Erythroblast (primary cell): Measurements from ENCODE around the gene FNDC3A.
A peak's percentile ranks its signal among the peaks of the same experiment; 100 is the strongest.

Experiments
- DNase-seq, 2 experiments: peaks; one replicate each; lab custom pipeline; 2025; lab: John Stamatoyannopoulos, UW
- GATA1 ChIP-seq: IDR thresholded peaks from 2 replicates; pipeline ENCODE4 v1.6.1; 2011; ENCODE audit warnings: low read depth, mild to moderate bottlenecking, control low read depth, low read length, moderate library complexity
- POLR2A ChIP-seq: IDR thresholded peaks from 2 replicates; pipeline ENCODE4 v1.6.1; 2011; ENCODE audit warnings: mild to moderate bottlenecking, low read length

Gene FNDC3A

GRCh38 chr13:49071341-49071937 lies 95.7 kb downstream of the FNDC3A start:
- no peak for TF ChIP-seq POLR2A
- TF ChIP-seq GATA1: no peak

GRCh38 chr13:49082653-49083536 lies 107.2 kb downstream of the FNDC3A start:
- DNase-seq: no peak

More at GRCh38 chr13:49071341-49071937, 95.7 kb downstream of the FNDC3A start:
- DNase-seq: no peak

GRCh38 chr13:49084961-49085360 lies 109.2 kb downstream of the FNDC3A start:
- TF ChIP-seq GATA1 (no peak), POLR2A (no peak)
- no peak for DNase-seq

More at GRCh38 chr13:49082653-49083536, 107.2 kb downstream of the FNDC3A start:
- TF ChIP-seq POLR2A (no peak), GATA1 (no peak)

- DNase-seq: no peak
Observed at GRCh38 chr13:49086722-49087121, 111.0 kb downstream of the FNDC3A start.

GRCh38 chr13:49093376-49093775 lies 117.7 kb downstream of the FNDC3A start:
- no peak for TF ChIP-seq GATA1
- no peak for DNase-seq

More at GRCh38 chr13:49086722-49087121, 111.0 kb downstream of the FNDC3A start:
- TF ChIP-seq GATA1 (no peak), POLR2A (no peak)

- no peak for DNase-seq
- TF ChIP-seq POLR2A (no peak), GATA1 (no peak)
Observed at GRCh38 chr13:49097374-49097773, 121.7 kb downstream of the FNDC3A start.

GRCh38 chr13:49098198-49098597 lies 122.5 kb downstream of the FNDC3A start:
- DNase-seq: peak; percentile 15 to 31
- TF ChIP-seq POLR2A: no peak
- TF ChIP-seq GATA1: no peak

- peak; percentile 34 to 53 for DNase-seq
- TF ChIP-seq GATA1: no peak
- TF ChIP-seq POLR2A: no peak
Observed at GRCh38 chr13:49098771-49099512, 123.2 kb downstream of the FNDC3A start.

GRCh38 chr13:49099513-49099877 lies 123.8 kb downstream of the FNDC3A start:
- DNase-seq: no peak
- TF ChIP-seq POLR2A (no peak), GATA1 (no peak)

- no peak for DNase-seq
- TF ChIP-seq GATA1 (no peak), POLR2A (no peak)
Observed at GRCh38 chr13:49100637-49101570, 125.2 kb downstream of the FNDC3A start.

- no peak for TF ChIP-seq POLR2A
- no peak for TF ChIP-seq GATA1
- no peak for DNase-seq
Observed at GRCh38 chr13:49108196-49108595, 132.5 kb downstream of the FNDC3A start.

GRCh38 chr13:49110122-49110912 lies 134.6 kb downstream of the FNDC3A start:
- peak; percentile 92 to 93 for DNase-seq
- TF ChIP-seq GATA1 (no peak), POLR2A (peak; percentile 61)
